ENCODE measurements around the gene GNG12.

- no peak for TF ChIP-seq CTCF (IDR thresholded peaks at IDR 0.05)
- no peak for TF ChIP-seq POLR2A (IDR thresholded peaks at IDR 0.05)
Observed at GRCh38 chr1:67716800-67717199, 116.5 kb downstream of the GNG12 start.

Measured in prostate gland (tissue), 2 donors.